PC-9 (cell line): ENCODE results near the gene USHBP1.

Source experiments
- EZH2 ChIP-seq: fragments of 200-600 bp; sonication (generic); IDR thresholded peaks from 2 replicates; pipeline ENCODE4 v1.8.0; 2017; ENCODE audit warnings: antibody characterized with exemption, low read depth
- TF ChIP-seq, protein P1 (sequence below): fragments of 200-600 bp; sonication (generic); conservative IDR thresholded peaks from 2 replicates; pipeline ENCODE4 v1.6.1; 2017; ENCODE audit warnings: mixed run types, antibody characterized with exemption, mild to moderate bottlenecking, moderate library complexity

DNA sequence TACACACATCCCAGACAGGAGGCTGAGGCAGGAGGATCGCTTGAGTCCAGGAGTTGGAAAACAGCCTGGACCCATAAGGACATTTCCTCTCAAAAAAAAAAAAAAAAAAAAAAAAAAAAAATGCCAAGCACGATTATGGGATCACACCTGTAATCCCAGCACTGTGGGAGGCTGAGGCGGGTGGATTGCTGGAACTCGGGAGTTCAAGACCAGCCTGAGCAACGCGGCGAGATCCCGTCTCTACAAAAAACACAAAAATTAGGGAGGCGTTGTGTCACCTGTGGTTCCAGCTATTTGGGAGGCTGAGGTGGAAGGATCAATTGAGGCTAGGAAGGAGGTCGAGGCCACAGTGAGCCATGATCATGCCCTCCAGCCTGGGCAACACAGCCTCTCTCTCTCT, 39.5 kb downstream of the USHBP1 start:
- TF ChIP-seq, protein P1, sequence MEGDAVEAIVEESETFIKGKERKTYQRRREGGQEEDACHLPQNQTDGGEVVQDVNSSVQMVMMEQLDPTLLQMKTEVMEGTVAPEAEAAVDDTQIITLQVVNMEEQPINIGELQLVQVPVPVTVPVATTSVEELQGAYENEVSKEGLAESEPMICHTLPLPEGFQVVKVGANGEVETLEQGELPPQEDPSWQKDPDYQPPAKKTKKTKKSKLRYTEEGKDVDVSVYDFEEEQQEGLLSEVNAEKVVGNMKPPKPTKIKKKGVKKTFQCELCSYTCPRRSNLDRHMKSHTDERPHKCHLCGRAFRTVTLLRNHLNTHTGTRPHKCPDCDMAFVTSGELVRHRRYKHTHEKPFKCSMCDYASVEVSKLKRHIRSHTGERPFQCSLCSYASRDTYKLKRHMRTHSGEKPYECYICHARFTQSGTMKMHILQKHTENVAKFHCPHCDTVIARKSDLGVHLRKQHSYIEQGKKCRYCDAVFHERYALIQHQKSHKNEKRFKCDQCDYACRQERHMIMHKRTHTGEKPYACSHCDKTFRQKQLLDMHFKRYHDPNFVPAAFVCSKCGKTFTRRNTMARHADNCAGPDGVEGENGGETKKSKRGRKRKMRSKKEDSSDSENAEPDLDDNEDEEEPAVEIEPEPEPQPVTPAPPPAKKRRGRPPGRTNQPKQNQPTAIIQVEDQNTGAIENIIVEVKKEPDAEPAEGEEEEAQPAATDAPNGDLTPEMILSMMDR, result no peak
- TF ChIP-seq EZH2, result no peak
